Gastrocnemius medialis (tissue), 4 donors: ENCODE results near the gene ARHGAP8.

Experiments used
- POLR2A ChIP-seq, 2 donors: fragments of 450-650 bp; IDR thresholded peaks; one replicate each; pipeline ENCODE4 v1.6.1; 2017; ENCODE audit warnings: antibody characterized with exemption in 2 of 2, mild to moderate bottlenecking in 2 of 2, moderate library complexity in 2 of 2
- TF ChIP-seq, protein P1 (sequence below), 5 experiments: fragments of 450-650 bp in 3 of 5; fragments of 200-600 bp in 2 of 5; sonication (generic) in 2 of 5; IDR thresholded peaks in 4 of 5; conservative IDR thresholded peaks in 1 of 5; 1 replicate in 4 of 5; 2 replicates in 1 of 5; pipeline ENCODE4 v1.5.1; 2016 to 2019; ENCODE audit warnings: antibody characterized with exemption in 5 of 5, mild to moderate bottlenecking in 3 of 5, moderate library complexity in 3 of 5

DNA sequence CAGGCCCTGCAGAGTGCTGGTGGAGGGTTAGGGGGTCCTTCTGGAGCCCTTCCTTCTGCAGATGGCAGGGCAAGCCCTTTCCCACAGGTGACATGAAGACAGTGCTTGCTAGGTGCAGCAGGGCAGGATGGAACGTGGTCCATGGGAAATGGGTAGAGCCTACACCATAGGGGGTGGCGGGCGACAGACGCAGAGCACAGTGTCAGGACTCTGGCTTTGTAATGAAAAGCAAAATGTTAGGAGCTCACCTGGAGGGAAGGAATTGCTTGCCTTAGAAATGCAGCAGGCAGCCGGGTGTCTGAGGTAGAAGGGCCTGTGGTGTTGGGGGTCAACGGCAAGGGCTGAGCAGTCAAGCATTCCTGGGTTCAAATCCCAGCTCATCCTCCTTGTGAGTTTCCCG, 54.9 kb downstream of the ARHGAP8 start:
- TF ChIP-seq, protein P1, sequence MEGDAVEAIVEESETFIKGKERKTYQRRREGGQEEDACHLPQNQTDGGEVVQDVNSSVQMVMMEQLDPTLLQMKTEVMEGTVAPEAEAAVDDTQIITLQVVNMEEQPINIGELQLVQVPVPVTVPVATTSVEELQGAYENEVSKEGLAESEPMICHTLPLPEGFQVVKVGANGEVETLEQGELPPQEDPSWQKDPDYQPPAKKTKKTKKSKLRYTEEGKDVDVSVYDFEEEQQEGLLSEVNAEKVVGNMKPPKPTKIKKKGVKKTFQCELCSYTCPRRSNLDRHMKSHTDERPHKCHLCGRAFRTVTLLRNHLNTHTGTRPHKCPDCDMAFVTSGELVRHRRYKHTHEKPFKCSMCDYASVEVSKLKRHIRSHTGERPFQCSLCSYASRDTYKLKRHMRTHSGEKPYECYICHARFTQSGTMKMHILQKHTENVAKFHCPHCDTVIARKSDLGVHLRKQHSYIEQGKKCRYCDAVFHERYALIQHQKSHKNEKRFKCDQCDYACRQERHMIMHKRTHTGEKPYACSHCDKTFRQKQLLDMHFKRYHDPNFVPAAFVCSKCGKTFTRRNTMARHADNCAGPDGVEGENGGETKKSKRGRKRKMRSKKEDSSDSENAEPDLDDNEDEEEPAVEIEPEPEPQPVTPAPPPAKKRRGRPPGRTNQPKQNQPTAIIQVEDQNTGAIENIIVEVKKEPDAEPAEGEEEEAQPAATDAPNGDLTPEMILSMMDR (IDR thresholded peaks at IDR 0.05 in 4 of 5, conservative IDR thresholded peaks at IDR 0.05 in 1 of 5): no peak
- TF ChIP-seq POLR2A (IDR thresholded peaks at IDR 0.05): no peak
